B cell (primary cell): Measurements from ENCODE around the gene PLPPR2. TPM values are rescaled to one million over a fixed set of nuclear protein-coding genes. Genes with fewer than 3 reads are reported as not detected.

Experiments
- ATAC-seq: fragments of 200-7000 bp; cut with Tn5 transposase; one replicate; pipeline ENCODE4 v1.10.0; 2021; ENCODE audit warnings: low read depth, mild to moderate bottlenecking, moderate number of reproducible peaks, moderate library complexity
- CTCF ChIA-PET: fragments of 350-600 bp; sonication (Branson Sonifier 250); formaldehyde crosslinking; loops from one replicate; lab custom pipeline; 2021; ENCODE audit warnings: antibody characterized with exemption, inconsistent platforms; lab: Charles Lee
- POLR2A ChIA-PET: fragments of 350-600 bp; sonication (Branson Sonifier 250); formaldehyde crosslinking; loops from one replicate; lab custom pipeline; 2021; ENCODE audit warnings: antibody characterized with exemption; lab: Charles Lee
- DNase-seq: peaks from one replicate; pipeline ENCODE4 v3.0.0; 2013
- H2AFZ ChIP-seq: 2 replicates; pipeline ENCODE4 v1.6.1; 2012; ENCODE audit warnings: mild to moderate bottlenecking, low read depth, low read length; ENCODE audit not compliant: insufficient read depth, poor library complexity, severe bottlenecking
- H3K27ac ChIP-seq, 2 donors: 1 replicate in 1 of 2; 2 replicates in 1 of 2; pipeline ENCODE4 v1.5.1; 2012 to 2013; ENCODE audit warnings: low read length in 2 of 2, mild to moderate bottlenecking in 2 of 2, moderate library complexity in 1 of 2
- H3K27me3 ChIP-seq, 4 experiments: fragments of 200-600 bp in 1 of 4; sonication (generic) in 1 of 4; replicated peaks in 1 of 4; 1 replicate in 2 of 4; 2 replicates in 2 of 4; pipeline versions ENCODE4 v1.6.1 to v1.7.0; 2013 to 2016; ENCODE audit warnings: low read length in 3 of 4, mild to moderate bottlenecking in 2 of 4, mixed read lengths in 1 of 4, moderate library complexity in 1 of 4; ENCODE audit not compliant: insufficient read depth in 4 of 4, control insufficient read depth in 3 of 4; ENCODE audit errors: control extremely low read depth in 1 of 4
- H3K36me3 ChIP-seq, 2 experiments: replicated peaks in 1 of 2; 1 replicate in 1 of 2; 2 replicates in 1 of 2; pipeline versions ENCODE4 v1.6.1 to v1.7.1; 2013; ENCODE audit warnings: low read length in 1 of 2; ENCODE audit not compliant: insufficient read depth in 2 of 2, control insufficient read depth in 1 of 2; ENCODE audit errors: control extremely low read depth in 1 of 2, extremely low read depth in 1 of 2
- H3K4me1 ChIP-seq, 2 donors: fragments of 200-600 bp in 1 of 2; sonication (generic) in 1 of 2; 1 replicate in 1 of 2; 2 replicates in 1 of 2; pipeline versions ENCODE4 v1.5.1 to v1.6.1; 2013 to 2017; ENCODE audit warnings: low read length in 2 of 2; ENCODE audit not compliant: control insufficient read depth in 2 of 2, insufficient read depth in 2 of 2
- H3K4me2 ChIP-seq: replicated peaks from 2 replicates; pipeline ENCODE3; 2012; ENCODE audit warnings: mild to moderate bottlenecking, low read depth, low read length; ENCODE audit not compliant: poor library complexity, severe bottlenecking
- H3K4me3 ChIP-seq, 5 experiments: fragments of 200-600 bp in 1 of 5; sonication (generic) in 1 of 5; 1 replicate in 3 of 5; 2 replicates in 2 of 5; pipeline versions ENCODE4 v1.5.1 to v1.7.0; 2011 to 2016; ENCODE audit warnings: low read length in 4 of 5, mild to moderate bottlenecking in 4 of 5, low read depth in 2 of 5, control low read depth in 1 of 5, moderate library complexity in 1 of 5; ENCODE audit not compliant: insufficient read depth in 1 of 5; ENCODE audit errors: control extremely low read depth in 1 of 5, extremely low read depth in 1 of 5
- H3K79me2 ChIP-seq: fragments of 200-600 bp; sonication (generic); one replicate; pipeline ENCODE4 v1.6.0; 2016; ENCODE audit warnings: low read length; ENCODE audit not compliant: control insufficient read depth, insufficient read depth
- H3K9ac ChIP-seq: fragments of 200-600 bp; sonication (generic); 2 replicates; pipeline ENCODE4 v1.6.1; 2017; ENCODE audit warnings: mild to moderate bottlenecking, low read length, moderate library complexity
- H3K9me3 ChIP-seq, 3 donors: one replicate each; pipeline versions ENCODE4 v1.6.1 to v1.7.1; 2013; ENCODE audit warnings: low read length in 2 of 3; ENCODE audit not compliant: control insufficient read depth in 2 of 3, insufficient read depth in 1 of 3; ENCODE audit errors: control extremely low read depth in 1 of 3
- H4K20me1 ChIP-seq: 2 replicates; pipeline ENCODE4 v1.6.0; 2012; ENCODE audit warnings: mild to moderate bottlenecking, low read length; ENCODE audit not compliant: insufficient read depth, control insufficient read depth, poor library complexity, severe bottlenecking
- H3K27ac Mint-ChIP-seq: one replicate; pipeline ENCODE4 v1.8.0; 2021; ENCODE audit warnings: mixed read lengths
- H3K27me3 Mint-ChIP-seq: one replicate; pipeline ENCODE4 v1.8.0; 2021; ENCODE audit warnings: mixed read lengths
- H3K4me1 Mint-ChIP-seq: one replicate; pipeline ENCODE4 v1.8.0; 2021; ENCODE audit warnings: mixed read lengths
- H3K4me3 Mint-ChIP-seq: one replicate; pipeline ENCODE4 v1.8.0; 2021; ENCODE audit warnings: mixed read lengths
- H3K9me3 Mint-ChIP-seq: one replicate; pipeline ENCODE4 v1.8.0; 2022; ENCODE audit warnings: mixed read lengths; ENCODE audit not compliant: insufficient read depth
- CTCF ChIP-seq: fragments of 200-600 bp; IDR thresholded peaks from one replicate; pipeline ENCODE4 v1.8.0; 2022; ENCODE audit warnings: antibody characterized with exemption, mild to moderate bottlenecking
- EZH2 ChIP-seq: IDR thresholded peaks from 2 replicates; pipeline ENCODE4 v1.6.1; 2012; ENCODE audit warnings: borderline replicate concordance, low read depth, mild to moderate bottlenecking, moderate library complexity, low read length; ENCODE audit not compliant: insufficient read depth, poor library complexity, severe bottlenecking
- WGBS: methylation state at CpG from one replicate; pipeline ENCODE4 v1.1.5; 2013; ENCODE audit warnings: missing lambda C conversion rate; ENCODE audit not compliant: insufficient coverage; 5-methylcytosine and 5-hydroxymethylcytosine counted together
- intact Hi-C: fragments of 100-400 bp; cut with micrococcal nuclease; formaldehyde crosslinking; loops from one replicate; pipeline ENCODE4 v1.10.0; 2022
- polyA plus RNA-seq: library from polyadenylated mRNA; depleted of rRNA; stranded (reverse); fragments of >200 nt; gene quantifications from 2 replicates; pipeline ENCODE4 v1.2.3, GENCODE V29; 2012
- total RNA-seq, 2 donors: library from RNA; stranded (reverse); fragments of 120-200 nt in 1 of 2; gene quantifications; 1 replicate in 1 of 2; 2 replicates in 1 of 2; pipeline versions ENCODE4 v1.2.3 to v1.2.4, GENCODE V29; 2013 to 2022

PLPPR2 gene
- total and polyA plus RNA-seq, 2 donors (not counting 1 experiment from before 2014, with no cell fraction given), result 3.8 to 11.1 TPM

DNA sequence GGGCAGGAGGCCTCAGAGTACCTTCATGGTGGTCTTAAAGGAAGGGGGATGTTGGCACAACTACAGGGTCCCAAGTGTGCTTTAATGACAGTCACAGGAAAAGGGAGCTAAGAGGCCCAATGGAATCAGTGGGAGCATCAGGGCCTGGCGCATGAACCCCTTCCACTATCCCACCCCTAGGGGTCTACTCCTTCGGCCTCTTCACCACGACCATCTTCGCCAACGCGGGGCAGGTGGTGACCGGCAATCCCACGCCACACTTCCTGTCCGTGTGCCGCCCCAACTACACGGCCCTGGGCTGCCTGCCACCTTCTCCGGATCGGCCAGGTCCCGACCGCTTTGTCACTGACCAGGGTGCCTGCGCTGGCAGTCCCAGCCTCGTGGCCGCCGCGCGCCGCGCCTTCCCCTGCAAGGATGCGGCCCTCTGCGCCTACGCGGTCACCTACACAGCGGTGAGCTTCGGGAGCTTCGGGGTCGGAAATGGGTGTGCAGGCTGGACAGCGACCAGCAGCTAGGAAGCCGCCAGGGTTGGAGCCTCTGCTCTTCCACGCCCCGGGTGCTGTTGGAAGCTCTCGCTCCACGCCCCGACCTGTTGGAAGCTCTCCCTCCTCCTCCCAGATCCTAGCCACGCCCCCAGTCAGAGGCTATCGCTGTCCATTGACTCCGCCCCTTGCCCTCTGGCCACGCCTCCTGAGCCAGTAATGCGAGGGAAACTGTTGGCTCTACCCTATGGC is 6.0 kb downstream of the PLPPR2 start:
- no peaks in the 10 kb centered on the region for H3K79me2 ChIP-seq
- H3K9ac ChIP-seq, result no peak overlapping the region
- no peaks in the 10 kb centered on the region for H4K20me1 ChIP-seq
- H3K4me1 ChIP-seq, result no peaks in the 10 kb centered on the region
- H2AFZ ChIP-seq, result no peak overlapping the region
- peaks cover 0 to 4% (median 0%) of the 10 kb centered on the region in 4 experiments for H3K27me3 ChIP-seq
- H3K27ac Mint-ChIP-seq, result no peak overlapping the region
- ChIA-PET CTCF (interaction anchor here (0.7 kb wide), 1 partner anchor 237 kb away, joined by 3 read pairs; no protein-coding TSS in a partner anchor), POLR2A (interaction anchor here (0.6 kb wide), 1 partner anchor 289 kb away, joined by 9 read pairs; no protein-coding TSS in a partner anchor)
- 94% methylated on average over 43 of the region's 43 CpGs for whole genome bisulfite sequencing
- H3K9me3 ChIP-seq, result no peaks in the 10 kb centered on the region
- no peak overlapping the region for H3K4me3 ChIP-seq
- peaks cover 0 to 9% of the 10 kb centered on the region in 2 experiments for H3K36me3 ChIP-seq
- DNase-seq, result no peak
- intact Hi-C loops, result no loop called here
- H3K4me1 Mint-ChIP-seq, result peaks cover 2% of the 10 kb centered on the region
- no peak overlapping the region for H3K4me3 Mint-ChIP-seq
- peaks cover 3% of the 10 kb centered on the region for H3K27me3 Mint-ChIP-seq
- no peak for TF ChIP-seq CTCF
- no peak for TF ChIP-seq EZH2
- no peak overlapping the region for H3K27ac ChIP-seq
- H3K9me3 Mint-ChIP-seq, result no peaks in the 10 kb centered on the region
- no peak for ATAC-seq
- H3K4me2 ChIP-seq, result no peak overlapping the region
